ENCODE data around the gene NR3C2. TPM values are rescaled to one million over a fixed set of nuclear protein-coding genes. Genes with fewer than 3 reads are reported as not detected.
A peak's percentile ranks its signal among the peaks of the same experiment; 100 is the strongest.

Gene NR3C2
- total RNA-seq, 1 experiment from 2014 or later, result 1.6 TPM

DNA sequence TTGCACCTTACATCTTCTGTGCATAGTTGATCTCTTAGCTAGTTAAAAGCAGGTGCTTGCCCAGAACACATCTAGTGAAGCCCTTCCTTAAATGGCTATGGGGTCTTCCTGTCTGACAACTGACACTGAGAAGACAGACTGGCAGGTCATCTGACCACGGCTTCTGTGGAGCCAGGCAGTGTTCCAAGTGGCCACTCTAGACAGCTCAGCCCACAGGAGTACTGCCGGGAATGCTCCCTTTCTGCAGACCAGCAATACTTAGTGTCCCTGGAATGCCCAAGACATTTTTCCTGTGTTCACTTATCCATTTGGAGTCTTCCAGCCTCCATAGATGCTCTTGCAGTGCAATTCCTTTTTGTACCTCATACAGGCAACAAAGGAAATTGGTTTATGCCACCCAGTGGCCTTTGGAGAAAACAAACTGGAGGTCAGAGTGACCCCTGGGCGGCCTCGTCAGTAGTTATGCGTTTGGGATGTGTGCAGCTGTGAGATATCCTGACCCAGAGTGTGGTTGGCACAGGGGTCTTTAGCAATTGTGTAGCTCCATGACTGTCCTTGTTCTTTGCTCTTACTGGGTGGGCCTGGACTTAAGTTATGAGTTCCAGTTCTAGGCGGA lies 374.8 kb downstream of the NR3C2 start:
- no peak for DNase-seq (ENCODE audit: low spot score)
- Histone ChIP-seq H3K4me3 (ENCODE audit: low read depth, low read length, poor library complexity, severe bottlenecking) (no peak overlapping the region), H3K9me3 (ENCODE audit: low read depth, low read length, poor library complexity, severe bottlenecking) (no peaks in the 10 kb centered on the region), H3K27ac (ENCODE audit: low read depth, low read length, poor library complexity, severe bottlenecking) (no peak overlapping the region), H3K27me3 (replicated peaks; ENCODE audit: insufficient read depth, low read depth, low read length, poor library complexity) (no peaks in the 10 kb centered on the region), H3K4me1 (ENCODE audit: insufficient read depth, low read length, poor library complexity, severe bottlenecking) (no peaks in the 10 kb centered on the region), H3K36me3 (ENCODE audit: insufficient read depth, low read length, poor library complexity, severe bottlenecking) (no peaks in the 10 kb centered on the region)
- ChIA-PET CTCF (no interaction called here), POLR2A (ENCODE audit: low non-redundant PET) (no interaction called here)
- no TSS peak for BruUV-seq (replicated peaks)
- TF ChIP-seq, protein P1, sequence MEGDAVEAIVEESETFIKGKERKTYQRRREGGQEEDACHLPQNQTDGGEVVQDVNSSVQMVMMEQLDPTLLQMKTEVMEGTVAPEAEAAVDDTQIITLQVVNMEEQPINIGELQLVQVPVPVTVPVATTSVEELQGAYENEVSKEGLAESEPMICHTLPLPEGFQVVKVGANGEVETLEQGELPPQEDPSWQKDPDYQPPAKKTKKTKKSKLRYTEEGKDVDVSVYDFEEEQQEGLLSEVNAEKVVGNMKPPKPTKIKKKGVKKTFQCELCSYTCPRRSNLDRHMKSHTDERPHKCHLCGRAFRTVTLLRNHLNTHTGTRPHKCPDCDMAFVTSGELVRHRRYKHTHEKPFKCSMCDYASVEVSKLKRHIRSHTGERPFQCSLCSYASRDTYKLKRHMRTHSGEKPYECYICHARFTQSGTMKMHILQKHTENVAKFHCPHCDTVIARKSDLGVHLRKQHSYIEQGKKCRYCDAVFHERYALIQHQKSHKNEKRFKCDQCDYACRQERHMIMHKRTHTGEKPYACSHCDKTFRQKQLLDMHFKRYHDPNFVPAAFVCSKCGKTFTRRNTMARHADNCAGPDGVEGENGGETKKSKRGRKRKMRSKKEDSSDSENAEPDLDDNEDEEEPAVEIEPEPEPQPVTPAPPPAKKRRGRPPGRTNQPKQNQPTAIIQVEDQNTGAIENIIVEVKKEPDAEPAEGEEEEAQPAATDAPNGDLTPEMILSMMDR (conservative IDR thresholded peaks at IDR 0.05; ENCODE audit: low read depth, low read length), result no peak
- no peak for TF ChIP-seq EZH2 (IDR thresholded peaks at IDR 0.05; ENCODE audit: borderline replicate concordance, low read depth, low read length, poor library complexity, severe bottlenecking)
- intact Hi-C loops (cut with micrococcal nuclease; ENCODE audit: unreplicated experiment), result no loop called here

DNA sequence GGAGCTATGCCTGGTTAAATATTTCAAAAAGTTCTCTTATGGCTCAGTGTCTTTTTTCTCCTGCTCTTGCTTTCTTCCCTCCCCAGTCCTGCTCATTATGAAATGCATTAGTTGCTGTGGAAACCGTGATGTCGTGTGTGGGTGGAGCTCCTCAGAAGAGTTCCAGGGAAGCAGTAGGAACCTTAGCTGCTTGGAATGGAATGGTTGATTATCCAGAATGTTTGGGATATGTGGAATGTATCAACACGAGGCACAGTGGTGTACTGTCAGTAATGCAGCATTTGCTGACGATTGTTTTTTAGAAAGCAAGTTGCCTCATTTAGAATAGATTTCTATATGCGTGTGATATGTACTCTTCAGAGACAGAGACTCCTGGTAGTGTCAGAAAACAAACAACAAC lies 377.1 kb downstream of the NR3C2 start:
- POLR2A ChIA-PET (ENCODE audit: low non-redundant PET), result no interaction called here
- DNase-seq (ENCODE audit: low spot score), result peak; percentile 22
- Histone ChIP-seq H3K36me3 (ENCODE audit: insufficient read depth, low read length, poor library complexity, severe bottlenecking) (no peaks in the 10 kb centered on the region), H3K27me3 (replicated peaks; ENCODE audit: insufficient read depth, low read depth, low read length, poor library complexity) (no peaks in the 10 kb centered on the region), H3K4me1 (ENCODE audit: insufficient read depth, low read length, poor library complexity, severe bottlenecking) (peaks cover 9% of the 10 kb centered on the region), H3K9me3 (ENCODE audit: low read depth, low read length, poor library complexity, severe bottlenecking) (no peaks in the 10 kb centered on the region), H3K27ac (ENCODE audit: low read depth, low read length, poor library complexity, severe bottlenecking) (no peak overlapping the region), H3K4me3 (ENCODE audit: low read depth, low read length, poor library complexity, severe bottlenecking) (no peak overlapping the region)
- CTCF ChIA-PET, result no interaction called here
- TF ChIP-seq, protein P1 (conservative IDR thresholded peaks at IDR 0.05; ENCODE audit: low read depth, low read length), result no peak
- no peak for TF ChIP-seq EZH2 (IDR thresholded peaks at IDR 0.05; ENCODE audit: borderline replicate concordance, low read depth, low read length, poor library complexity, severe bottlenecking)
- BruUV-seq (replicated peaks), result no TSS peak
- intact Hi-C loops (cut with micrococcal nuclease; ENCODE audit: unreplicated experiment), result no loop called here

DNA sequence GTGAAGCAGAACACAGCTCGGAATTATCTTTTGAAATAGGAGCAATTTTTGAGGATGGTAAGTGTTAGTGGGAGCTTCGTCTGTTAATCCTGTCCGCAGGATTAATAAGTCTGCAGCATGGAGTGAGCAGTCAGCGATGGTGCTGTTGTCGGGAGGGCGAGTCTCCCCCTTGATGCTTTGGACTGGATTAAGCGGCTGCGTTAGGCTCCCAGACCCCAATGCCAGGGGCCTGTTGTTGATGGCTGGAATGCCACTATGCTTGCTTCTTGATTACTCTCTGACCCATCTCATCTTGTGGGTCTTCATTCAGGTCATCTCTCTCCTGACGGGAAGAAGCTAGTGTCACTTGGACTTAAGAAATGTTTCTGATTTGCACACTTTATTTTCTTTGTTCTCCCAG lies 377.8 kb downstream of the NR3C2 start:
- POLR2A ChIA-PET (ENCODE audit: low non-redundant PET), result no interaction called here

More for the DNA sequence above, 377.8 kb downstream of the NR3C2 start:
- no TSS peak for BruUV-seq (replicated peaks)
- H3K27ac ChIP-seq (ENCODE audit: low read depth, low read length, poor library complexity, severe bottlenecking), result no peak overlapping the region
- no peak for TF ChIP-seq EZH2 (IDR thresholded peaks at IDR 0.05; ENCODE audit: borderline replicate concordance, low read depth, low read length, poor library complexity, severe bottlenecking)
- TF ChIP-seq, protein P1 (conservative IDR thresholded peaks at IDR 0.05; ENCODE audit: low read depth, low read length), result no peak
- intact Hi-C loops (cut with micrococcal nuclease; ENCODE audit: unreplicated experiment), result no loop called here
- DNase-seq (ENCODE audit: low spot score), result no peak
- H3K9me3 ChIP-seq (ENCODE audit: low read depth, low read length, poor library complexity, severe bottlenecking), result no peaks in the 10 kb centered on the region
- no peak overlapping the region for H3K4me3 ChIP-seq (ENCODE audit: low read depth, low read length, poor library complexity, severe bottlenecking)
- H3K36me3 ChIP-seq (ENCODE audit: insufficient read depth, low read length, poor library complexity, severe bottlenecking), result no peaks in the 10 kb centered on the region
- peaks cover 9% of the 10 kb centered on the region for H3K4me1 ChIP-seq (ENCODE audit: insufficient read depth, low read length, poor library complexity, severe bottlenecking)
- H3K27me3 ChIP-seq (replicated peaks; ENCODE audit: insufficient read depth, low read depth, low read length, poor library complexity), result no peaks in the 10 kb centered on the region
- CTCF ChIA-PET, result no interaction called here

All from A673 (cell line).